K562 (cell line): Measurements from ENCODE around the gene HSPA14. TPM values are rescaled to one million over a fixed set of nuclear protein-coding genes. Genes with fewer than 3 reads are reported as not detected.

ENCODE experiments used
- BDP1 ChIP-seq: IDR thresholded peaks from 3 replicates; pipeline ENCODE4 v1.6.1; 2011; ENCODE audit not compliant: insufficient read length, insufficient read depth
- BRF1 ChIP-seq: IDR thresholded peaks from 3 replicates; pipeline ENCODE4 v1.6.1; 2011; ENCODE audit warnings: borderline replicate concordance, mild to moderate bottlenecking; ENCODE audit not compliant: insufficient read length; ENCODE audit errors: extremely low read depth
- CHCHD3 ChIP-seq: fragments of 250-450 bp; sonication (Bioruptor Pico); IDR thresholded peaks from 2 replicates; pipeline ENCODE4 v2.1.2; 2022; ENCODE audit warnings: mild to moderate bottlenecking
- CREB3 ChIP-seq: fragments of 450-650 bp; conservative IDR thresholded peaks from 2 replicates; pipeline ENCODE4 v1.6.1; 2016; ENCODE audit warnings: missing genetic modification characterization, low read depth, mild to moderate bottlenecking, missing compliant biosample characterization, moderate library complexity
- EZH2 ChIP-seq: IDR thresholded peaks from 2 replicates; pipeline ENCODE4 v1.6.1; 2012; ENCODE audit warnings: low read depth, mild to moderate bottlenecking, inconsistent platforms, low read length, borderline replicate concordance
- FOXJ3 ChIP-seq: sonication (generic); formaldehyde crosslinking; IDR thresholded peaks from 2 replicates; pipeline ENCODE4 v1.4.0; 2020; ENCODE audit warnings: mild to moderate bottlenecking, missing genetic modification reagents
- HDAC1 ChIP-seq, 2 experiments: fragments of 450-650 bp; IDR thresholded peaks; 2 replicates each; pipeline ENCODE4 v1.6.1; 2016 to 2017; ENCODE audit warnings: inconsistent platforms in 1 of 2, mild to moderate bottlenecking in 1 of 2, moderate library complexity in 1 of 2
- HDAC6 ChIP-seq: IDR thresholded peaks from 2 replicates; pipeline ENCODE4 v1.6.1; 2012; ENCODE audit warnings: low read depth, mild to moderate bottlenecking, control low read depth, inconsistent platforms, low read length, moderate library complexity
- ILK ChIP-seq: fragments of 450-650 bp; IDR thresholded peaks from 2 replicates; pipeline ENCODE4 v1.6.1; 2016; ENCODE audit warnings: missing genetic modification characterization, low read depth, mild to moderate bottlenecking, missing compliant biosample characterization, moderate library complexity, borderline replicate concordance
- KAT2B ChIP-seq: IDR thresholded peaks from one replicate; pipeline ENCODE4 v1.6.1; 2012; ENCODE audit warnings: low read depth, mild to moderate bottlenecking, control low read depth, inconsistent platforms, low read length, moderate library complexity
- MXI1 ChIP-seq: IDR thresholded peaks from 2 replicates; pipeline ENCODE4 v1.6.1; 2011; ENCODE audit warnings: low read depth, mild to moderate bottlenecking, improper control_type of control experiment, low read length
- MYBL2 ChIP-seq, 2 experiments: fragments of 450-650 bp in 1 of 2; sonication (generic) in 1 of 2; formaldehyde crosslinking in 1 of 2; IDR thresholded peaks; 2 replicates each; pipeline versions ENCODE4 v1.6.1 to v1.8.1; 2017 to 2022; ENCODE audit warnings: borderline replicate concordance in 1 of 2, inconsistent platforms in 1 of 2, low read depth in 1 of 2, mild to moderate bottlenecking in 1 of 2, missing genetic modification reagents in 1 of 2, moderate library complexity in 1 of 2
- MYC ChIP-seq, 2 experiments: fragments of 250-450 bp in 1 of 2; sonication (Bioruptor Pico) in 1 of 2; IDR thresholded peaks; 2 replicates each; pipeline versions ENCODE4 v1.5.1 to v1.6.1; 2012 to 2021; ENCODE audit warnings: low read depth in 2 of 2, borderline replicate concordance in 1 of 2, improper control_type of control experiment in 1 of 2, low read length in 1 of 2, mild to moderate bottlenecking in 1 of 2, moderate library complexity in 1 of 2
- POLR2AphosphoS2 ChIP-seq: IDR thresholded peaks from 2 replicates; pipeline ENCODE4 v1.6.1; 2012; ENCODE audit warnings: low read length, improper control_type of control experiment
- RCOR1 ChIP-seq, 2 experiments: IDR thresholded peaks; 2 replicates each; pipeline ENCODE4 v1.6.1; 2012; ENCODE audit warnings: low read depth in 2 of 2, low read length in 2 of 2, borderline replicate concordance in 1 of 2, improper control_type of control experiment in 1 of 2
- SAP30 ChIP-seq: fragments of 200-600 bp; sonication (generic); IDR thresholded peaks from 2 replicates; pipeline ENCODE4 v1.6.1; 2012; ENCODE audit warnings: borderline replicate concordance, low read depth, mild to moderate bottlenecking, moderate library complexity, low read length, control low read depth, inconsistent platforms; ENCODE audit not compliant: insufficient read depth, poor library complexity, severe bottlenecking
- SIN3A ChIP-seq, 2 experiments: fragments of 150-350 bp in 1 of 2; IDR thresholded peaks; 2 replicates each; pipeline ENCODE4 v1.6.1; 2011 to 2016; ENCODE audit warnings: borderline replicate concordance in 2 of 2, low read depth in 2 of 2, low read length in 2 of 2, mild to moderate bottlenecking in 2 of 2, moderate library complexity in 2 of 2; ENCODE audit not compliant: control insufficient read depth in 1 of 2
- SIN3B ChIP-seq: fragments of 450-650 bp; IDR thresholded peaks from 2 replicates; pipeline ENCODE4 v1.6.1; 2017; ENCODE audit warnings: low read depth, mild to moderate bottlenecking, moderate library complexity
- SMARCC2 ChIP-seq: fragments of 450-650 bp; IDR thresholded peaks from 2 replicates; pipeline ENCODE4 v1.6.1; 2017; ENCODE audit warnings: antibody characterized with exemption, moderate library complexity, mild to moderate bottlenecking, low read depth
- SOX6 ChIP-seq: fragments of 450-650 bp; IDR thresholded peaks from 2 replicates; pipeline ENCODE4 v1.6.1; 2014; ENCODE audit warnings: mild to moderate bottlenecking
- TAF15 ChIP-seq: fragments of 200-400 bp; formaldehyde crosslinking; IDR thresholded peaks from 2 replicates; pipeline ENCODE4 v1.6.1; 2017; ENCODE audit warnings: mild to moderate bottlenecking, low read depth, low read length, moderate library complexity
- U2AF1 ChIP-seq: fragments of 200-400 bp; formaldehyde crosslinking; optimal IDR thresholded peaks from 2 replicates; pipeline ENCODE3; 2017; ENCODE audit warnings: mild to moderate bottlenecking, low read depth, low read length, moderate library complexity
- ZNF134 ChIP-seq: fragments of 250-450 bp; sonication (Bioruptor Pico); conservative IDR thresholded peaks from 2 replicates; pipeline ENCODE4 v1.4.0; 2020
- ZNF324 ChIP-seq: fragments of 250-450 bp; sonication (Bioruptor Pico); IDR thresholded peaks from 2 replicates; pipeline ENCODE4 v1.4.0; 2020; ENCODE audit warnings: mild to moderate bottlenecking
- ZNF449 ChIP-seq: fragments of 250-450 bp; sonication (Bioruptor Pico); IDR thresholded peaks from 2 replicates; pipeline ENCODE4 v1.8.0; 2022; ENCODE audit warnings: moderate library complexity, mild to moderate bottlenecking, inconsistent platforms
- polyA plus RNA-seq, 8 experiments: library from polyadenylated mRNA; depleted of rRNA in 4 of 8; stranded (reverse) in 5 of 8; unstranded in 3 of 8; fragments of >200 nt; fragmentation: Nextera tagmentation in 2 of 8; fragmentation: Illumina TruSeq in 1 of 8; extraction: Ambion mirVana in 2 of 8; extraction: Trizol in 1 of 8; gene quantifications; 2 replicates each; pipeline versions ENCODE4 v1.2.1 to v1.2.3, GENCODE V29; 2011 to 2014; ENCODE audit warnings: inconsistent platforms in 1 of 8, missing spikeins in 1 of 8
- total RNA-seq, 7 experiments: library from RNA; depleted of rRNA in 6 of 7; stranded (reverse); fragments of >200 nt in 6 of 7; fragmentation: Illumina TruSeq in 2 of 7; extraction: Trizol in 2 of 7; gene quantifications; 2 replicates each; pipeline versions ENCODE4 v1.2.1 to v1.2.3, GENCODE V29; 2011 to 2021; ENCODE audit warnings: low replicate concordance in 1 of 7

HSPA14 gene
- total and polyA plus RNA-seq, 9 of the 15 experiments (the other 6 are each of a cell fraction or from before 2014, with no cell fraction given): 41.9 to 75.0 (median 63.2) TPM

- TF ChIP-seq ZNF324 (CRISPR knock-in tag) (no peak), POLR2AphosphoS2 (no peak), SMARCC2 (no peak), SOX6 (no peak), SAP30 (peak; percentile 83), CHCHD3 (CRISPR knock-in tag) (no peak), BDP1 (no peak), MYC (IDR thresholded peaks at IDR 0.05; ENCODE audit: low read depth, low read length) (peak; percentile 89), MYC (CRISPR knock-in tag; IDR thresholded peaks at IDR 0.05; ENCODE audit: borderline replicate concordance, low read depth) (peak; percentile 95; the same call in 1 of the 2 replicates), CREB3 (tag) (no peak), ILK (tag) (no peak), U2AF1 (peak; percentile 67), HDAC1 (IDR thresholded peaks at IDR 0.05) (peak in 1 of 2 experiments; percentile 91; a peak in 2 of 4 replicates), BRF1 (no peak), FOXJ3 (CRISPR knock-in tag) (no peak), SIN3A (IDR thresholded peaks at IDR 0.05; ENCODE audit: borderline replicate concordance in 2 of 2, control insufficient read depth in 1 of 2, low read depth in 2 of 2, low read length in 2 of 2) (peak; percentile 90 to 94), KAT2B (no peak), MXI1 (0 out of 2 replicates have a peak, but pooled peaks have one; percentile 21), EZH2 (no peak), MYBL2 (IDR thresholded peaks at IDR 0.05; ENCODE audit: low read depth) (no peak), MYBL2 (CRISPR knock-in tag; IDR thresholded peaks at IDR 0.05; ENCODE audit: borderline replicate concordance) (no peak), HDAC6 (no peak), SIN3B (peak; percentile 75; the same call in 1 of the 2 replicates), ZNF134 (CRISPR knock-in tag) (no peak), ZNF449 (CRISPR knock-in tag) (no peak), RCOR1 (IDR thresholded peaks at IDR 0.05; ENCODE audit: borderline replicate concordance in 1 of 2, low read depth in 2 of 2, low read length in 2 of 2) (no peak), TAF15 (no peak)
Measured at GRCh38 chr10:14878266-14879123, 40.4 kb downstream of the HSPA14 start, which contains the start of gene SUV39H2 (continued).
